ENCODE measurements around the gene WDR73. TPM values are rescaled to one million over a fixed set of nuclear protein-coding genes. Genes with fewer than 3 reads are reported as not detected.

The WDR73 gene
- total RNA-seq, 8 experiments from 2014 or later, result 18.8 to 46.9 (median 30.8) TPM

DNA sequence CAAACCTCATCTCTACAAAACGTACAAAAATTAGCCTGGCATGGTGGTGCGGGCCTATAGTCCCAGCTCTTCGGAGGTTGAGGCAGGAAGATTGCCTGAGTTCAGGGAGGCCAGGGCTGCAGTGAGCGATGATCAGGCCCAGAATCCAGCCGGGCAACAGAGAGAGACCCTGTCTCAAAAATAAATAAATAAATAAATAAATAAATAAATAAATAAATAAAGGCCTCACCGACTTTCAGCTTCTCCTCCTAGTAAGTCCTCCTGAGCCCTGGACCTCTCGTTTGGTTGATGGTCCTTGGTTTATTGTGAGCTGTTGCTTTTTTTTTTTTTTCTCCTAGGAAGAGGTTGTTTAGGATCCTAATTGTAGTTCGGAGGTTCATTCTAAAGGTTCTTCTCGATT is 25.1 kb downstream of the WDR73 start:
- in situ Hi-C loops (cut with MboI; ENCODE audit: low pct_unique_long_range_greater_than_20kb in 2 of 9, low sequenced_read_pairs in 9 of 9, unreplicated experiment in 9 of 9), result no loop called here
- no peak for ATAC-seq (replicated peaks in 6 of 8)

DNA sequence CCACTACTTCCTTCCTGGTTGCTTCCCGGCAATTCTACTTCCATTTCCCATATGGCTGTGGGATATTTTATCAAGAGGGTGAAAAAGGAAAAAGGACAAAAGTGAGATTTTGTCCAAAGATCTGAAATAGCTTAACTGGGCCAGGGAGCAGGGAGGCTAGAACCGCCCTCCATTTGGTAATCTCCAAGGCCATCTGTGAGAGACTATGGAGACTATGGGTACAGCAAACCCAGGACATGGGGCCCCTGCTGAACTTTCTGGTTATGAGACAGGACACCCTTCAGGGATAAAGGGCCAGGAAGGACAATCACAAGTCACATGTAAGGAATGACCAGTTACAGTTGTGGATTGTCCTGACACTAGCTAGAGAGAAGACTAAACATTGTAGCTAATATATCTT is 29.0 kb downstream of the WDR73 start:
- H3K4me1 ChIP-seq (replicated peaks in 1 of 2), result no peaks in the 10 kb centered on the region
- no peak overlapping the region for H3K27ac ChIP-seq
- no peak overlapping the region for H3K4me3 ChIP-seq
- 71 to 100% (median 82%) methylated on average over 1 to 2 of the region's 2 CpGs; no CpG with 5 or more reads in 6 of the 10 experiments for WGBS, 10 experiments
- no peak for ATAC-seq (replicated peaks in 6 of 8)
- in situ Hi-C loops (cut with MboI; ENCODE audit: low pct_unique_long_range_greater_than_20kb in 2 of 9, low sequenced_read_pairs in 9 of 9, unreplicated experiment in 9 of 9), result no loop called here

More for the DNA sequence above, 25.1 kb downstream of the WDR73 start:
- Histone ChIP-seq H3K4me3 (no peak overlapping the region), H3K27ac (no peak overlapping the region), H3K4me1 (replicated peaks in 1 of 2) (peaks cover 9 to 13% of the 10 kb centered on the region in 2 donors)
- WGBS, 10 experiments, result 64 to 100% (median 89%) methylated on average over 1 to 8 of the region's 9 CpGs; no CpG with 5 or more reads in 1 of the 10 experiments

DNA sequence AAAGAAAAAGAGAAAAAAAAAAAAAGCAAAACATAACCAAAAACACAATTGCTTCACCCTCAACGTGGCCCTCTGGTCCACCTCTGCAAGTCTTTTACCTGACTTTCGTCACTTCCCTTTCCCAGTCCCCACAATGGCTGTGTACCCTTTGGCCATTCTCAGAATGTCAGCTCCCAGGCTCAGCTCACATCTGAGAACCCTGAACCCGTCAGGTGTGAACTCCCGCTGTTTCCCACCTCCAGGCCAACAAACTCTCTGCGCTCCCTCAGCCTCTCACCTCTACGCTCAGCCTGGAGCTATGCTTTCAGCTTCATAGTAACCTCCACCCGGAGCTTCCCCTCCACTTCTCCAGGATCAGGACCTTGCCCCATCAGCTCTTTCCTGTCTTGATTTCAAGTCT is 29.7 kb downstream of the WDR73 start:
- Histone ChIP-seq H3K4me3 (no peak overlapping the region), H3K4me1 (replicated peaks in 1 of 2) (no peaks in the 10 kb centered on the region), H3K27ac (no peak overlapping the region)
- in situ Hi-C loops (cut with MboI; ENCODE audit: low pct_unique_long_range_greater_than_20kb in 2 of 9, low sequenced_read_pairs in 9 of 9, unreplicated experiment in 9 of 9), result no loop called here
- 72 to 100% (median 92%) methylated on average over 1 to 4 of the region's 7 CpGs; no CpG with 5 or more reads in 5 of the 10 experiments for WGBS, 10 experiments
- ATAC-seq (replicated peaks in 6 of 8), result no peak

DNA sequence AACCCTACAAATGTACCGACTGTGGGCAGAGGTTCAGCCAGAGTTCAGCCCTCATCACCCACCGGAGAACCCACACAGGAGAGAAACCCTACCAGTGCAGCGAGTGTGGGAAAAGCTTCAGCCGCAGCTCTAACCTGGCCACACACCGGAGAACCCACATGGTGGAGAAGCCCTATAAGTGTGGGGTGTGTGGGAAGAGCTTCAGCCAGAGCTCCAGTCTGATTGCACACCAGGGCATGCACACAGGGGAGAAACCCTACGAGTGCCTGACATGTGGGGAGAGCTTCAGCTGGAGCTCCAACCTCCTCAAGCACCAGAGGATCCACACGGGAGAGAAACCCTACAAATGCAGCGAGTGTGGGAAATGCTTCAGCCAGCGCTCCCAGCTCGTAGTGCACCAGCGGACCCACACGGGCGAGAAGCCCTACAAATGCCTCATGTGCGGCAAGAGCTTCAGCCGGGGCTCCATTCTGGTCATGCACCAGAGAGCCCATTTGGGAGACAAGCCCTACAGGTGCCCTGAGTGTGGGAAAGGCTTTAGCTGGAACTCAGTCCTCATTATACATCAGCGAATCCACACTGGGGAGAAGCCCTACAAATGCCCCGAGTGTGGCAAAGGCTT is 32.6 kb downstream of the WDR73 start:
- no peaks in the 10 kb centered on the region for H3K4me1 ChIP-seq (replicated peaks in 1 of 2)
- in situ Hi-C loops (cut with MboI; ENCODE audit: low pct_unique_long_range_greater_than_20kb in 2 of 9, low sequenced_read_pairs in 9 of 9, unreplicated experiment in 9 of 9), result no loop called here
- no peak overlapping the region for H3K27ac ChIP-seq
- no peak overlapping the region for H3K4me3 ChIP-seq
- WGBS, 10 experiments, result 93 to 100% (median 96%) methylated on average over 2 to 14 of the region's 17 CpGs; no CpG with 5 or more reads in 5 of the 10 experiments
- ATAC-seq (replicated peaks in 6 of 8), result no peak

DNA sequence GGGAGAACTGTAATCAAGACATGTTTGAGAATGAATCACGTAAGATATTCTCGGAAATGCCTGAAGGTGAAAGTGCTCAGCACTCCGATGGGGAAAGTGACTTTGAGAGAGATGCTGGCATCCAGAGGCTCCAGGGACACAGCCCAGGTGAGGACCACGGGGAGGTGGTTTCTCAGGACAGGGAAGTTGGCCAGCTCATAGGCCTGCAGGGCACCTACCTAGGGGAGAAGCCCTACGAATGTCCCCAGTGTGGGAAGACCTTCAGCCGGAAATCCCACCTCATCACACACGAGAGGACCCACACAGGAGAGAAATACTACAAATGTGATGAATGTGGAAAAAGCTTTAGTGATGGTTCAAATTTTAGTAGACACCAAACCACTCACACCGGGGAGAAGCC is 33.5 kb downstream of the WDR73 start:
- Histone ChIP-seq H3K27ac (no peak overlapping the region), H3K4me3 (no peak overlapping the region), H3K4me1 (replicated peaks in 1 of 2) (no peaks in the 10 kb centered on the region)
- in situ Hi-C loops (cut with MboI; ENCODE audit: low pct_unique_long_range_greater_than_20kb in 2 of 9, low sequenced_read_pairs in 9 of 9, unreplicated experiment in 9 of 9), result no loop called here
- ATAC-seq (replicated peaks in 6 of 8), result no peak
- 79 to 100% (median 92%) methylated on average over 2 to 8 of the region's 8 CpGs; no CpG with 5 or more reads in 2 of the 10 experiments for WGBS, 10 experiments

DNA sequence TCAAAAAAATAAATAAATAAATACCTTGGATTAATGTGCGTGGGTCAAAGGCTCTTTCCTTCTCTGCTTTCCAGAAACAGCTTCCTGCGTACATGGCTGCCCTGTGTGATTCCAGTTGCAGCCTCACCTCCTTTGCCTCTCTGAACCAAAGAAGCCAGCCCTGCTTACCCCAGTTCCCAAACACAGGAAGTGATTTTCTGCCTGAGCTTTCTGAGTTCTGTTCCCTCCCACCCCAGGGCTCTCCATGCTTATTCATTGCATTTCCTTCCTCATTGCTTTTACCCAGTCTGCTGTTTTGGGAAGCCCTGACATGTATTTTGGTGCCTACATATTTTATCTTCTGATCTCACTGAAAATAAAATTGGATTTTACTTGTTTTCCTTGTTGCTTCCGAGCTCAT is 37.8 kb downstream of the WDR73 start:
- WGBS, 10 experiments, result 80 to 100% (median 100%) methylated on average over 1 to 3 of the region's 3 CpGs; no CpG with 5 or more reads in 1 of the 10 experiments
- no peak overlapping the region for H3K4me3 ChIP-seq
- H3K4me1 ChIP-seq (replicated peaks in 1 of 2), result no peaks in the 10 kb centered on the region
- no peak for ATAC-seq (replicated peaks in 6 of 8)
- in situ Hi-C loops (cut with MboI; ENCODE audit: low pct_unique_long_range_greater_than_20kb in 2 of 9, low sequenced_read_pairs in 9 of 9, unreplicated experiment in 9 of 9), result no loop called here
- H3K27ac ChIP-seq, result no peak overlapping the region

DNA sequence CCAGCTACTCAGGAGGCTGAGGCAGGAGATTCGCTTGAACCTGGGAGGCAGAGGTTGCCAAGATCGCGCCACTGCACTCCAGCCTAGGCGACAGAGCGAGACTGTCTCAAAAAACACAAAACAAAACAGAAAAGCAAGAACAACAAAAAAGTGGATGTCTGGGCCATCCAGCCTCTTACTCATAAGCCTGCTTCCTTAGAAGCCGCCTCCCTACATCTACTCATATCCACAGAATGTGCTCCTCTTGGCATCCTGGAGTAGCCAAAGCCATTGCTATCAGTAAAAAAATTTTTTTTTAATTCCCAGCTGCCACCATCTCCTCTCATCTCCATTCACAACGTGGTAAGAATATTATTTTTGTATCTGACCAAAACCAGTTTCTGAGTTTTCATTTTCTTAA is 42.5 kb downstream of the WDR73 start:
- in situ Hi-C loops (cut with MboI; ENCODE audit: low pct_unique_long_range_greater_than_20kb in 2 of 9, low sequenced_read_pairs in 9 of 9, unreplicated experiment in 9 of 9), result no loop called here
- H3K4me1 ChIP-seq (replicated peaks in 1 of 2), result no peaks in the 10 kb centered on the region
- no peak for ATAC-seq (replicated peaks in 6 of 8)

DNA sequence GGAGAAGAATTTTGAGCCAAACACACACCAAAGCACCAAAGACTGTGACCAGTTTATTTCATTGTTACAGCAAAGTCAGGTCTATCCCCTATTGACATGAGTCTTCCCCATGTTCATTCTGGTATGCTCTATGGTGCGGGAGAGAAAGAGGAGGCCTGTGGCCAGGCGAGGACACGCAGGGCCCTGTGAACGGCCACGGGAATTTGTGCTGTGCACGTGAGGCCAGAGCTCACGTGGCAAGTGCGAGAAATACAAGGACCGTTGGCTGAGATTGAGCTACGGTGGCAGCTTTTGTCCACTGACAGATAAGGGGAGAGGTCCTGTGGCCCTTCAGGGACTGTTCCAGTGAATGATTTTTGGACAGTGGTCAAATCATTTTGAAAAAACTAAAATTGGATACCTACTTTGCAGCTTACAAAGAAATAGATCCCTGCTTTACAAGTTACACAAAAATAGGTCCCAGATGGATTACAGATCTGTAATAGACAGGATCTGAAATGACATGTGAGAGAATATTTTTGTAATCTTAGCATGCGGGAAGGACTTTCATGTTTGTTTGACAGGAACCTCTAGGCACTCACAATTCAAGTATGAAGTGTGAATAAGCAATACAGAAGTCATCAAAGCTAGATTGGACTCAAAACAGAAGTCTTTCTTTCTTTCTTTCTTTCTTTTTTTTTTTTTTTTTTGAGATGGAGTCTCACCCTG is 44.1 kb downstream of the WDR73 start:
- 86 to 100% (median 92%) methylated on average over 1 to 8 of the region's 11 CpGs for WGBS, 10 experiments
- H3K4me3 ChIP-seq, result no peak overlapping the region
- in situ Hi-C loops (cut with MboI; ENCODE audit: low pct_unique_long_range_greater_than_20kb in 2 of 9, low sequenced_read_pairs in 9 of 9, unreplicated experiment in 9 of 9), result no loop called here
- no peaks in the 10 kb centered on the region for H3K4me1 ChIP-seq (replicated peaks in 1 of 2)
- no peak for ATAC-seq (replicated peaks in 6 of 8)
- no peak overlapping the region for H3K27ac ChIP-seq

More for the DNA sequence above, 42.5 kb downstream of the WDR73 start:
- H3K4me3 ChIP-seq, result no peak overlapping the region
- H3K27ac ChIP-seq, result no peak overlapping the region
- WGBS, 10 experiments, result 87 to 100% (median 94%) methylated on average over 2 to 7 of the region's 7 CpGs; no CpG with 5 or more reads in 2 of the 10 experiments

DNA sequence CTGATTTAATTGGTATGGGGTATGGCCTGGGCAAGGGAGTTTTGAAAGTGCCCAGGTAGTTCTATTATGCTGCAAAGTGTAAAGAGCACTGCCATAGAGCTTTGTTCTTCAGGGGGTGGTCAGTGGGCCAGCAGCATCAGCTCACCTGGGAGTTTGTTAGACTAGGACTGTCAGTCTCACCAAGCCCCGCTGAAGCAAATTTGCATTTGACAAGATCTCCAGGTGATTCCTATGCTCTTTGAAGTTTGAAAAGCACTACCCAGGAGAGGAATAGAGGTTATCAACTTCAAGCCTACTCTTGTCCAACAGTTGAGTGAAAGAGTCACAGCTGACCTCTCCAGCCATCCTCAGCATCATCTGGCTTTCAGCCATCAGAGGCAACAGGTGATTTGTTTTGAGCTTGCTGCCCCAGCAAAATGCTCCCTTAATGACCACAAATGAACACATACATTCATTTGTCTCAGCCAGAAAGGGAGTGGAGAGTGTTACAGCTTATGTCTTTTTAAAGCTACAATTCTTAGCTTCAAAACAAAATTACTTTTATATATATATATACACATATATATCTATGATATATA is 45.3 kb downstream of the WDR73 start:
- H3K27ac ChIP-seq, result no peak overlapping the region
- no peak for ATAC-seq (replicated peaks in 6 of 8)
- H3K4me1 ChIP-seq (replicated peaks in 1 of 2), result no peaks in the 10 kb centered on the region
- in situ Hi-C loops (cut with MboI; ENCODE audit: low pct_unique_long_range_greater_than_20kb in 2 of 9, low sequenced_read_pairs in 9 of 9, unreplicated experiment in 9 of 9), result no loop called here
- no peak overlapping the region for H3K4me3 ChIP-seq
- WGBS, 10 experiments, result 0 to 60% (median 37%) methylated on average over 1 of the region's 1 CpG; no CpG with 5 or more reads in 6 of the 10 experiments

DNA sequence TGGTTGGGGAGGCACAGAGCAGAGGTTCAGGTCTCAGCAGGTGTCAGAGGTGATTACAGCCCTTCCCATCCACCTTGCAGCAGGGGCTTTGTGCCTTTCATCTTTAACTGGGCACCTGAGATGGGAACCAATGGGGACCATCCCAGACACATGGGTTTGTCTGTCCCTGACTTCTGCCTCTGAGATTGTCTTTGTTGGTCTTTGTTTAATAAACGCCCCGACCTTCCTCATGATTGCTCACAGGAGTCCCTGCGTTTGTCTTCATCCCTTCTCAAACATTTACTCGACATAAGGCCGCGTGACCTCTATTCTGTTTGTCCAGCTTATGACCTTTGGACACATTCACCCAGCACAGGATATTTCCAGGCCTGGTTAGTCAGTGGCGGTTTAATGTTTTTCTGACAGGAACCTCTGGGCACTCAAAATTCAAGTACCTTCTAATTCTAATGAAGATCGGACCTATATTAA is 47.4 kb downstream of the WDR73 start:
- Histone ChIP-seq H3K27ac (no peak overlapping the region), H3K4me1 (replicated peaks in 1 of 2) (peaks cover 4 to 14% of the 10 kb centered on the region in 2 donors), H3K4me3 (no peak overlapping the region)
- 70 to 100% (median 94%) methylated on average over 1 to 8 of the region's 8 CpGs; no CpG with 5 or more reads in 2 of the 10 experiments for WGBS, 10 experiments
- ATAC-seq (replicated peaks in 6 of 8), result no peak
- in situ Hi-C loops (cut with MboI; ENCODE audit: low pct_unique_long_range_greater_than_20kb in 2 of 9, low sequenced_read_pairs in 9 of 9, unreplicated experiment in 9 of 9), result no loop called here

DNA sequence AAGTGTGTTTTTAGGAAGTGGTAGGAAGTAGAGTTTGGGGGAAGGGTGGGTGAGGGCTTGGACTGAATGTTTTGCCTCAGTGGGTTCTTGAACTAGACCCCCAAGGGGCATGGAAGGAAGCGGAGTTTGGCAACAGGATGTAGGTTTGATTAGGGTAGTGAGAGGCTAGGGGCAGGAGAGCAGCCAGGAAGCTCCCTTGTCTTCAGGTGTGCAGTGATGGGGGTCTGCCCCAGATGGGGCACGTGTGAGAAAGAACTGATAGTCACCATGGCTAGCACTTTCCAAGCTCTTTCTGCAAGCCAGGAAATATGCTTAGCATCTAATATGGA is 48.6 kb downstream of the WDR73 start:
- WGBS, 10 experiments, result 33 to 93% (median 80%) methylated on average over 1 to 2 of the region's 2 CpGs; no CpG with 5 or more reads in 7 of the 10 experiments
- Histone ChIP-seq H3K4me1 (replicated peaks in 1 of 2) (peaks cover 5 to 14% of the 10 kb centered on the region in 2 donors), H3K27ac (no peak overlapping the region), H3K4me3 (no peak overlapping the region)
- no peak for ATAC-seq (replicated peaks in 6 of 8)
- in situ Hi-C loops (cut with MboI; ENCODE audit: low pct_unique_long_range_greater_than_20kb in 2 of 9, low sequenced_read_pairs in 9 of 9, unreplicated experiment in 9 of 9), result no loop called here

DNA sequence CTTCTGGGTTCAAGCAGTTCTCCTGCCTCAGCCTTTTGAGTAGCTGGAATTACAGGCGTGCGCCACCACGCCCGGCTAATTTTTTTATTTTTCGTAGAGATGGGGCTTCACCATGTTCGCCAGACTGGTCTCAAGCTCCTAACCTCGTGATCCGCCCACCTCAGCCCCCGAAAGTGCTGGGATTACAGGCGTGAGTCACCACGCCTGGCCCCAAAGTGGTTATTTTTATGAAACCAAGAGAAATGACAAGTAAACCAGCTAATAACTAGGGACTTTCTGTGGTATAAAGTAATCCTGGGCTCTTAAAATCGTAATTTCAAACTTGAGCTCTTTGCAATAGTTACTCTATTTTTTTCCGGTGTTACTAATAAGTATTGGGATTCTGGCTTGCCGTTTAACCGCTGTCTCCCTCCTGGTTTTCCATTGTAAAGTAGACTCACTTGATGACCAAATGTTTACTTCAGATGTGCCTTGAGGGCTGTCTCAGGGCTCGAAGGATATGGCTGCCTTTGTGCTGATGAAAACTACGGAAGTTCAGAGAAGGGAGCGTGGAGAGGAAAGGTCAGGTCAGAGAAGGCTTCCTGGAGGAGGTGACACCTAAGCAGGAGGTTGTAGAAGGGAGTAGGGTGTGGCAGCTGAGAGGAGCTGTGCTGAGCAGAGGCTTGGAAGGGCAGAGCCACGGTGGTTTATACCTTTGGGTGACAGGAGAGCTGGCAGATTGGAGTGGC is 49.1 kb downstream of the WDR73 start:
- peaks cover 5 to 14% of the 10 kb centered on the region in 2 donors for H3K4me1 ChIP-seq (replicated peaks in 1 of 2)
- ATAC-seq (replicated peaks in 6 of 8), result no peak
- in situ Hi-C loops (cut with MboI; ENCODE audit: low pct_unique_long_range_greater_than_20kb in 2 of 9, low sequenced_read_pairs in 9 of 9, unreplicated experiment in 9 of 9), result no loop called here
- no peak overlapping the region for H3K4me3 ChIP-seq
- no peak overlapping the region for H3K27ac ChIP-seq
- 73 to 100% (median 86%) methylated on average over 1 to 15 of the region's 19 CpGs for WGBS, 10 experiments
